OCI-LY1 (cell line): Measurements from ENCODE around the gene ZBTB38.

ENCODE experiments used
- H2AFZ ChIP-seq: fragments of 200-600 bp; sonication (generic), shearing (Covaris generic); 2 replicates; pipeline ENCODE4 v1.6.0; 2014; ENCODE audit warnings: antibody characterized with exemption, mild to moderate bottlenecking, low read length
- H3F3A ChIP-seq: fragments of 200-600 bp; sonication (generic), shearing (Covaris generic); 2 replicates; pipeline ENCODE4 v1.6.0; 2014; ENCODE audit warnings: mild to moderate bottlenecking, antibody characterized with exemption, low read length, moderate library complexity; ENCODE audit not compliant: insufficient read depth
- H3K27ac ChIP-seq: fragments of 200-600 bp; sonication (generic); 2 replicates; pipeline ENCODE4 v1.5.1; 2014; ENCODE audit warnings: low read length, mixed run types, mild to moderate bottlenecking, low read depth; ENCODE audit not compliant: poor library complexity, severe bottlenecking
- H3K27me3 ChIP-seq: fragments of 200-600 bp; sonication (generic); 2 replicates; pipeline ENCODE4 v1.6.0; 2014; ENCODE audit warnings: antibody characterized with exemption, mild to moderate bottlenecking, low read length, moderate library complexity; ENCODE audit not compliant: insufficient read depth
- H3K36me3 ChIP-seq: fragments of 200-600 bp; sonication (generic); 2 replicates; pipeline ENCODE4 v1.6.1; 2014; ENCODE audit warnings: mild to moderate bottlenecking, antibody characterized with exemption, low read length, moderate library complexity, mixed read lengths; ENCODE audit not compliant: insufficient read depth
- H3K4me1 ChIP-seq: fragments of 200-600 bp; sonication (generic); 2 replicates; pipeline ENCODE4 v1.5.1; 2014; ENCODE audit warnings: mild to moderate bottlenecking, low read length, moderate library complexity; ENCODE audit not compliant: insufficient read depth, severe bottlenecking
- H3K4me2 ChIP-seq: fragments of 200-600 bp; sonication (generic), shearing (Covaris generic); 2 replicates; pipeline ENCODE4 v1.6.1; 2014; ENCODE audit warnings: low read length
- H3K4me3 ChIP-seq: fragments of 200-600 bp; sonication (generic); 2 replicates; pipeline ENCODE4 v1.5.1; 2014; ENCODE audit warnings: low read length, low read depth, mild to moderate bottlenecking, mixed read lengths; ENCODE audit not compliant: poor library complexity, severe bottlenecking
- H3K79me2 ChIP-seq: fragments of 200-600 bp; shearing (Covaris generic); 2 replicates; pipeline ENCODE4 v1.6.1; 2016; ENCODE audit warnings: mixed run types, low read length, mixed read lengths; ENCODE audit not compliant: insufficient read depth
- H3K9ac ChIP-seq: fragments of 200-600 bp; sonication (generic), shearing (Covaris generic); 2 replicates; pipeline ENCODE4 v1.6.1; 2014; ENCODE audit warnings: mild to moderate bottlenecking, low read length, mixed read lengths
- H3K9me2 ChIP-seq: fragments of 200-600 bp; sonication (generic), shearing (Covaris generic); 2 replicates; pipeline ENCODE4 v1.6.1; 2014; ENCODE audit warnings: low read depth, mild to moderate bottlenecking, low read length, mixed read lengths
- H3K9me3 ChIP-seq: fragments of 200-600 bp; shearing (Covaris generic); 2 replicates; pipeline ENCODE4 v1.6.1; 2014; ENCODE audit warnings: low read length, mixed read lengths
- H4K20me1 ChIP-seq: fragments of 200-600 bp; sonication (generic), shearing (Covaris generic); 2 replicates; pipeline ENCODE4 v1.6.0; 2016; ENCODE audit warnings: mild to moderate bottlenecking, low read length; ENCODE audit not compliant: insufficient read depth
- EZH2 ChIP-seq: fragments of 200-600 bp; sonication (generic), shearing (Covaris generic); IDR thresholded peaks from 2 replicates; pipeline ENCODE4 v1.8.0; 2017; ENCODE audit warnings: borderline replicate concordance, mixed run types, mild to moderate bottlenecking, antibody characterized with exemption, low read length, moderate library complexity, mixed read lengths
- TF ChIP-seq, protein P1 (sequence below): fragments of 200-600 bp; sonication (generic), shearing (Covaris generic); IDR thresholded peaks from 2 replicates; pipeline ENCODE4 v1.5.1; 2017; ENCODE audit warnings: mild to moderate bottlenecking, antibody characterized with exemption, low read length, moderate library complexity, mixed read lengths

ZBTB38 gene

DNA sequence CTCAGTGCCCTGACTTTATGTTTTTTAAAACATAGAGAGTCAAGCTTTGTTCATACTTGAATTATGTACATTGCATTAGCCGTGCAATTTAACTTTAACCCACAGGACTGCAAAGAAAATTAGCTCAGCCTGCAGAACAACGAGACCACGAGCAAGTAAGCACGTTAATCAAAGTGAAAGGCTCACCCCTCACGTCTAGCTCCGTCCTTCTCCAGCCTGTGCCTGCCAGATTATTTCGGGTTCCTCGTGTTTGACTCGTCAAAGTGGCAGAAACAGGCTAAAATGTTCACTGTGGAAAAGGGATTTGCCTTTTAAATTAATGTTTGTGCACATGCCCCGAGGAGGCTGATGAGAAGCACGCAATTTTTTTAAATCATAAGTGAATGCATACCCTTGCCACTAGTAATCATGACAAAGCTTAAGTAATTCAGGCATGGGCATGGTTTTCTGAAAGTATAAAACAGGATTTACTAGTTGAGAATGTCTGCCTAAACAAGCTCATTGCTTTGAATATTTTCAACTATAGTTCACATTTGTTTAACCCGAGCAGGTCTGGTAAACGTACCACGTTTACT lies 15.3 kb downstream of the ZBTB38 start:
- peaks cover 5% of the 10 kb centered on the region; the same call in 1 of the 2 replicates for H3K36me3 ChIP-seq
- no peaks in the 10 kb centered on the region for H3K9me2 ChIP-seq
- H3F3A ChIP-seq, result 0 out of 2 replicates have a peak, but pooled peaks cover 8% of the 10 kb centered on the region
- H3K27me3 ChIP-seq, result no peaks in the 10 kb centered on the region
- no peak overlapping the region for H2AFZ ChIP-seq
- peaks cover 91% of the 10 kb centered on the region for H3K4me1 ChIP-seq
- peak overlapping the region; percentile 97 for H3K27ac ChIP-seq
- H4K20me1 ChIP-seq, result no peaks in the 10 kb centered on the region
- H3K9me3 ChIP-seq, result peaks cover 3% of the 10 kb centered on the region; the same call in 1 of the 2 replicates
- peaks cover 26% of the 10 kb centered on the region; the same call in 1 of the 2 replicates for H3K79me2 ChIP-seq
- H3K4me3 ChIP-seq, result peak overlapping the region; percentile 76
- peak overlapping the region; percentile 93 for H3K9ac ChIP-seq
- TF ChIP-seq, protein P1, sequence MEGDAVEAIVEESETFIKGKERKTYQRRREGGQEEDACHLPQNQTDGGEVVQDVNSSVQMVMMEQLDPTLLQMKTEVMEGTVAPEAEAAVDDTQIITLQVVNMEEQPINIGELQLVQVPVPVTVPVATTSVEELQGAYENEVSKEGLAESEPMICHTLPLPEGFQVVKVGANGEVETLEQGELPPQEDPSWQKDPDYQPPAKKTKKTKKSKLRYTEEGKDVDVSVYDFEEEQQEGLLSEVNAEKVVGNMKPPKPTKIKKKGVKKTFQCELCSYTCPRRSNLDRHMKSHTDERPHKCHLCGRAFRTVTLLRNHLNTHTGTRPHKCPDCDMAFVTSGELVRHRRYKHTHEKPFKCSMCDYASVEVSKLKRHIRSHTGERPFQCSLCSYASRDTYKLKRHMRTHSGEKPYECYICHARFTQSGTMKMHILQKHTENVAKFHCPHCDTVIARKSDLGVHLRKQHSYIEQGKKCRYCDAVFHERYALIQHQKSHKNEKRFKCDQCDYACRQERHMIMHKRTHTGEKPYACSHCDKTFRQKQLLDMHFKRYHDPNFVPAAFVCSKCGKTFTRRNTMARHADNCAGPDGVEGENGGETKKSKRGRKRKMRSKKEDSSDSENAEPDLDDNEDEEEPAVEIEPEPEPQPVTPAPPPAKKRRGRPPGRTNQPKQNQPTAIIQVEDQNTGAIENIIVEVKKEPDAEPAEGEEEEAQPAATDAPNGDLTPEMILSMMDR, result no peak
- TF ChIP-seq EZH2, result no peak
- H3K4me2 ChIP-seq, result peak overlapping the region; percentile 96

DNA sequence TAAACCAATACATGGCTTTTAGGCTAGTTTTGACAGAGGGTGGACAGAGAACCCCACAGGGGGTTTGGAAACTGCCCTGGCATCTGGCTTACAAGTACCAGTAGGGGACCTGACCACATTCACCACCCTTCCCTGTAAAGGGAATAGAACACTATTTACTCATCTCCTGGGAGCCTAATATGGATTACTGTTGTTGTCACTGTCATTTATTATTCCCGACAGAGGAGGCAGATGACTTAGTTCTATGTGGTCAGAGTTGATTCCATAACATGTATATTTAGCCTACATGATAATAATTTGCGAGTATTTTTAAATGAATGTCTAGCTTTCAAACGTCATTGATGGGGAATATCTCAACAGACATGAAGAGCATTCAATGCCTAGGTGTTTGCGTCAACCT lies 15.9 kb downstream of the ZBTB38 start:
- Histone ChIP-seq H2AFZ (no peak overlapping the region), H3K4me3 (peak overlapping the region; percentile 76)

DNA sequence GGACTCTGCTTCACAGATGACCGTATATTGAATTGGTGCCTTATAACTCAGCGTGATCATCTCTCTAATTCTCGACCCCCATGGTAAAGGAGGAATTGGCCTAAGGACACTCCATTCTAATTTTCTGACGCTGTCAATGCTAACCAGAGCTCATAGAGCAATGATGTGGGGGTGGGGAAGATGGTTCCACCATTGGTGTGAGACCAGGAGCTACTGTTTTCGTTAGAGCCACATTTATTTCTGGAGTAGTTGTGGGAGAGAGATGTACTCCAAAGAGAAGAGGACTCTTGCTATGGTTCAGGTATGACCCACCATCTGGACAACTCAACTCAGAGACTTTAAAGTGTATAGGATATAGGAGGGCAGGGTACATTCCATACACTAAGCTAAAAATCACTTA lies 16.3 kb downstream of the ZBTB38 start:
- Histone ChIP-seq H3K27me3 (no peaks in the 10 kb centered on the region), H3K4me3 (peak overlapping the region; percentile 76), H3K9me3 (no peaks in the 10 kb centered on the region), H3K4me1 (peaks cover 91% of the 10 kb centered on the region), H2AFZ (no peak overlapping the region), H3K27ac (peak overlapping the region; percentile 97), H3F3A (0 out of 2 replicates have a peak, but pooled peaks cover 8% of the 10 kb centered on the region), H4K20me1 (no peaks in the 10 kb centered on the region), H3K36me3 (no peaks in the 10 kb centered on the region), H3K79me2 (peaks cover 35% of the 10 kb centered on the region; the same call in 1 of the 2 replicates), H3K9me2 (no peaks in the 10 kb centered on the region), H3K9ac (peak overlapping the region; percentile 93), H3K4me2 (peak overlapping the region; percentile 96)
- TF ChIP-seq, protein P1, result no peak

More for the DNA sequence above, 15.9 kb downstream of the ZBTB38 start:
- H4K20me1 ChIP-seq, result no peaks in the 10 kb centered on the region
- H3K27ac ChIP-seq, result peak overlapping the region; percentile 97
- H3K27me3 ChIP-seq, result no peaks in the 10 kb centered on the region
- H3K36me3 ChIP-seq, result no peaks in the 10 kb centered on the region; the same call in 1 of the 2 replicates
- 0 out of 2 replicates have a peak, but pooled peaks cover 8% of the 10 kb centered on the region for H3F3A ChIP-seq
- peaks cover 31% of the 10 kb centered on the region; the same call in 1 of the 2 replicates for H3K79me2 ChIP-seq
- peaks cover 91% of the 10 kb centered on the region for H3K4me1 ChIP-seq
- no peak for TF ChIP-seq EZH2
- TF ChIP-seq, protein P1, result no peak
- H3K9me3 ChIP-seq, result no peaks in the 10 kb centered on the region
- H3K9me2 ChIP-seq, result no peaks in the 10 kb centered on the region
- H3K9ac ChIP-seq, result peak overlapping the region; percentile 93
- H3K4me2 ChIP-seq, result peak overlapping the region; percentile 96
